HG02623 (cell line): ENCODE results near the gene POLE.

ENCODE experiments used
- ATAC-seq: cut with Tn5 transposase; IDR thresholded peaks from one replicate; pipeline ENCODE4 v1.9.1; 2021; ENCODE audit warnings: moderate library complexity; ENCODE audit not compliant: unreplicated experiment

POLE gene

DNA sequence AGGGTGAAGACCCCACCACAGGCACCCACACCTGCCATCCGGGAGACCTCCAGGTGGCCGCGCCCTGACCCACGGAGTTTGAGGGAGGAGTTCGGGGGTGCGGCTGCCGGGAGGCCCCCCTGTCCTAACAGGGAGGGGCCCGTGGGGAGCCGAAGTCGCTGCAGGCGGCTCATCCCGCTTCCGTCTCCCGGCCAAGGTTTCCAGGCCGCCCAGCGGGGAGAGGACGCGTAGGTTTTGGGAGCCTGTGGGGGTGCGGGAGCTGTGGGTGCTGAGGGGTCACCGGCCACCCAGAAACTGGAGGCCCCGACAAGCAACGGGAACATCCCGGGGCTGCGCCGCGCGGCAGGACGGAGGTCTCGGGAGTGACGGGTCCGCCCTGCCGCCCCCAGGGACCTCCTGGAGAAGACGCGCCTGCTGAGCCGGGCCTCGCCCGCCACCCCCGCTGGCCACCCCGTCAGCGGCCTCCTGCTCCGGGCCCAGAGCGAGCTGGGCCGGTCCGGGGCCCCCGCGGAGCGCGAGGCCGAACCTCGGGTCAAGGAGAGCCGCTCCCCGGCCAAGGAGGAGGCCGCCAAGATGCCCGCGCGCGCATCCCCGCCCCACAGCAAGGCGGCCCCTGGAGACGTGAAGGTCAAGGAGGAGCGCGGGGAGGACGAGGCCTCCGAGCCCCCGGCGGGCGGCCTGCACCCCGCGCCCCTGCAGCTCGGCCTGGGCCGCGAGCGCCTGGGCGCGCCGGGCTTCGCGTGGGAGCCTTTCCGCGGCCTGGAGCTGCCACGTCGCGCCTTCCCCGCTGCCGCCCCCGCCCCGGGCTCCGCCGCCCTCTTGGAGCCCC lies 104.3 kb downstream of the POLE start:
- ATAC-seq = no peak

DNA sequence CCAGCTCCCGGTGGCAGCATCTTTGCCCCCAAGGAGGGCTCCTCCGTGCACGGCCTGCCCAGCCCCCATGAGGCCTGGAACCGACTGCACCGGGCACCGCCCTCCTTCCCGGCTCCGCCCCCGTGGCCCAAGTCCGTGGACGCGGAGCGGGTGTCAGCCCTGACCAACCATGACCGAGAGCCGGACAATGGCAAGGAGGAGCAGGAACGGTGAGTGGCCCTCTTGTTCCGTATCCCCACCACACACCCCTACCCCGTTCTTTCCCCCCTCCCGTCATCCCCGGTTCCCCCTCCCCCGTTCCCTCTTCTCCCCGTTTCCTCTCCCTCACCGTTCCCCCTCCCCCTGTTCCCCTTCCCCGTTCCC lies 105.1 kb downstream of the POLE start:
- ATAC-seq = no peak

DNA sequence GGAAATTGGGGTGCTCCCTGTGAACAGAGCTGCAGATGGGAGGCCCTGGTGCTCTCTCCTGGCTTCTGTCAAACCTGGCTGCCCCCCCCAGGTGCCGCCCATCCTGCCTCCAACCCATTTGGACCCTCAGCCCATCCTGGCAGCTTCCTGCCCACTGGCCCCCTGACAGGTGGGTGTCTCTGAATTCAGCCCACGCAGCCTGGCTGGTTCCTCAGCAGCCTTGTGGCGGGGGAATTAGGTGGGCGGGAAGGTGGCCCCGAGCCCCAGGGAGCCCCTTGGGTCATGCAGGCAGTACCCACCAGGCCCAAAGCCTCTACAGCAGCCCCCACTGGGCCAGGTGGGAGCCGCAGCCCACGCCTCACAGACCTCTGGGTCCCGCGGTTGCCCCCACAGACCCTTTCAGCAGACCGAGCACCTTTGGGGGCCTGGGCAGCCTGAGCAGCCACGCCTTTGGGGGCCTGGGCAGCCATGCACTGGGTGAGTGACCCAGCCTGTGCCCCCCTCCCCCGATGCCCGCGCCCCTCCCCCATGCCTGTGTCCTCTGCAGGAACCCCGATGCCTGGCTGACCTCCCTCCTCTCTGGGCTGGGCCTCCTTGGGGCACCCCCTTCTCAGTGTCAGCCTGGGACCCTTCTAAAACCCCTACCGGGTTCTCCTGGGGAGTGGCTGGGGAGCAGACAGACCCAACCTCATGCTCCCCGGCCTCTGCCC lies 105.6 kb downstream of the POLE start:
- no peak for ATAC-seq

DNA sequence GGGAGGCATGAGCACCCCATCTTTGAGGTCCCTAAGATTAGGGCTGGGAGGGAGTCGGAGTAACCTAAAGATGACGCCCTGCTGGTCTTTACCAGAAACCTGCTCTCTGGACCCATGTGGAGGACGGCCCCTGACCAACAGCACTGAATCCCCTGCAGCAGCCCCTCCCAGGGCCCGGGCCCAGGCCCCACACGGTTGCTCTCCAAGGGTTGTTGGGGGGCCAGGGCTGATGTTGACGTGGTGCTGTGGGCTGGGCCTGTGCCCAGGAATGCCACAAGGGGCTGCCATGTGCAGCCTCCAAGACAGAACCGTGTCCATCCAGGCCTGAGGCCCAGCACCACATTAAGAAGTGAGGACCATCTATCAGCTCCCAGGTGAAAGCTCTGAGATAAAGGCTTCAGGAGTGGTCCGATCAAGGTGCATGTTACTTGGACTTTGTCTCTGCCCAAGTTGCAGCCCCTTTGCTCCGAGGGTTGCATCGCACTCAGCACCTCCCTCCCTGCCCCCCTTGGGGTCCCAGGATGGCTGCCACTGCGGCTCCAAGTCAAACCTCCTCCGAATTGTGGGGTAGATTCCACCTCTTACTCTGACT lies 106.3 kb downstream of the POLE start:
- ATAC-seq = no peak

DNA sequence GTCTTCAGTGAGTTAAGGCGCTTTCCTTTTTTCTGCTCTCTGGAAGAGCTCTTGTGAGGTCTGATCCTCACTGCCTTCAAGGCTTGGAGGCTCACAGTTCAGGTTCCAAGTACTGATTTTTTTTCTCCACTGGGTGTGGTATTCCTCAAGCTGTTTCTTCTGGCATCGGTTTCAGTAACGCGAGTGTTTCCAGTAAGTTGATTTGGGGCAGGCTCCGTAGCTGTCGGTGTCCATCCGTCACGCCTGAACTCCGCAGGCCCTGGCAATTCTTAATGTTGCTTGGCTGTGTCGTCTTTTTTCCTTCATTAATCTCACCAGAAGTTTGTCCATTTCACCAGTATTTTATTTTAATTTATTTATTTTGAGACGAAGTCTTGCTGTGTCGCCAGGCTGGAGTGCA lies 107.4 kb downstream of the POLE start:
- ATAC-seq = no peak

DNA sequence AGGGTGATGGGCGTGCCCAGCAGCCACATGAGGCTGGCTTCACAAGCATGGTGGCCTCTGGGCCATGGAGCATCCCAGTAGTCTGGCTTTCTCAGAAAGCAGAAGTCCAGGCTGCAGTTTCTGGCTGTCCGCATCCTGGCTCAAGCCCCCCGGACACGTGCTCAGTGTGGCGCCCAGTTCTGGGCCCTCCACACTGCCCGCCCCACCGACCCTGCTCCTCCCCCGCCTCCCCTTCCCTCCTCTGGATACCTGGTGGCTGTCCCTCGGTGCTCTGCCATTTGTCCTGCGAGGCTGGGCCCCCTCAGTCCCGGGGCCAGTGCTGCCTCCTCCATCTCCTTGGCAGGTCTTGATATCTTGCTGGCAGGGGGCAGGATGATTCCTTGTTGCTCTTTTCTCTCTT lies 108.3 kb downstream of the POLE start:
- no peak for ATAC-seq

DNA sequence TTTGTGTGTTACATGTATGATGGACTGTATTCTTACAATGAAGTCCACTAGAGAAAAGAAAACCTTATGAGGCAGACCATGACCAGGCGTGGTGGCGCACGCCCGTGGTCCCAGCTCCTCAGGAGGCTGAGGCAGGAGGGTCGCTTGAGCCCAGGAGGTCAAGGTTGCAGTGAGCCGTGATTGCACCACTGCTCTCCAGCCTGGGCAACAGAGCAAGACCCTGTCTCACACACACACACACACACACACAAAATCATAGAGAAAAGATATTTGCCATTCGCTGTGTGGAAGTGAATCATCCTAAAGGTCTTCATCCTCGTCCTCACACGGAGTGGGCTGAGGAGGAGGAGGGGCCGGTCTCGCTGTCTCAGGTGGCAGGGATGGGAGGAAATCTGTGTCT lies 109.0 kb downstream of the POLE start:
- ATAC-seq = no peak

DNA sequence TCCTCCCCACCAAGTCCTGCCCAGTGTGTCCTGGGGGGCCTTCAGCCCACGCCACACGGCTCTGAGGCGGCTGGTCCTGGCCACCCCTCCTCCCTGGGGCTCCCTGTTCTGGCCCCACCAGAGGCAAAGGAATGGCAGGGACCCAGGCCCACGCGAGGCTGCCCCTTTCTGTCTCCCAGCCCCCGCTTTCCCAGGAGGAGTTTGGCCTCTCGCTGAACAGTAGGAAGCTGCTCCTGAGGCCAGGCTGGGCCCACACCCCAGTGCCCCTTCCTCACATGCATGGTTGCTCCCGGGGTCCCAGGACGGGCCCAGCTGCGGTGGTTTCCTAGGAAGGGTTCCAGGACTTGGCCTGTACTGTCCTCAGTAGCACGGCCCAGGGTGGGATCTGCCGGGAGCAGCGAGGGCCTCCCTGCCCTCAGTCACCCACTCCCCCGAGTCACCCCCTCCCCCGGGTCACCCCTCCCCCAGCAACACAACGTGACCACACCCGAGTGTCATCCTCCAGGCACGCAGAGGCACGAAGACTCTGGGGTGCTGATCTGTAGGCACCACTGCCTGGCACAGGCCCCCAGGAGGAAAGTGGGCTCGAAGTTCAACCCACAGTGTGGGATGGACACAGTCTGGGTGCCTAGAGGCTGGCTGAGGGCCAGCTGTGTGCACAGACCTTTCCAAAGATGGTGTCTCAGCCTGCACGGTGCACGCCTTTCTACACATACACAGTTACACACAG lies 109.8 kb downstream of the POLE start:
- ATAC-seq = no peak

DNA sequence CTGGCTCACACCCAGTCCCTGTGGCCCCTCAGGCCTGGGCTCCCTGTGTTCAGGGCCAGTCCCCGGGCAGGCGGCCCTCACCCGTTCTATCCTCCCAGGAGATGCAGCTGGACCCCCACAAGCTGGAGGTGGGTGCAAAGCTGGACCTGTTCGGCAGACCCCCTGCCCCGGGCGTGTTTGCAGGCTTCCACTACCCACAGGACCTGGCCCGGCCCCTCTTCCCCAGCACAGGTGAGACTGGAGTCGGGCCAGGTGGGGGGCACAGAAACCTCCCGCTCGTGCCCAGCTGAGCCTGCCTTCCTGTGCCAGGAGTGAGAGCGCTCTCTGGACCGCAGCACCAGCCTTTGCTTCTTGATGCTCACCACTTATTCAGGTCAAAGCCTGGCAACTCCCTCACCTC lies 110.4 kb downstream of the POLE start:
- no peak for ATAC-seq

DNA sequence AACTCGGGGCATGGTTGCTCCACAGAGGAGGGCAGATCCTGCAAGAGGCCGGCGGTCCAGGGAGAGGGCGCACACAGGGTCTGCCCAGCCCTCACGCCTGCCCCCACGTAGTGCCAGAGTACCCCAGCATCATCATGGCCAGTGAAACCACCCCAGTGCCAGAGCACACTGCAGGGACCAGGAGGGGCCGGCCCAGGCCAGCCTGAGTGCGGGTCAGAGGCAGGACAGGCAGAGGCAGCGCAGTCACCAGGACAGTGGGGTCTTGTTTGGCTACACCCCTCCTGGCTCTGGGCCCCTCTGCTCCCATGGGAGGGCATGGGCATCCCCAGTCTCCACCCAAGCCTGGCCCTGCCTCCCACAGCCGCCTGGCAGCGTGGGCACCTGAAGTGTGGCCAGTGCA lies 111.5 kb downstream of the POLE start:
- no peak for ATAC-seq

DNA sequence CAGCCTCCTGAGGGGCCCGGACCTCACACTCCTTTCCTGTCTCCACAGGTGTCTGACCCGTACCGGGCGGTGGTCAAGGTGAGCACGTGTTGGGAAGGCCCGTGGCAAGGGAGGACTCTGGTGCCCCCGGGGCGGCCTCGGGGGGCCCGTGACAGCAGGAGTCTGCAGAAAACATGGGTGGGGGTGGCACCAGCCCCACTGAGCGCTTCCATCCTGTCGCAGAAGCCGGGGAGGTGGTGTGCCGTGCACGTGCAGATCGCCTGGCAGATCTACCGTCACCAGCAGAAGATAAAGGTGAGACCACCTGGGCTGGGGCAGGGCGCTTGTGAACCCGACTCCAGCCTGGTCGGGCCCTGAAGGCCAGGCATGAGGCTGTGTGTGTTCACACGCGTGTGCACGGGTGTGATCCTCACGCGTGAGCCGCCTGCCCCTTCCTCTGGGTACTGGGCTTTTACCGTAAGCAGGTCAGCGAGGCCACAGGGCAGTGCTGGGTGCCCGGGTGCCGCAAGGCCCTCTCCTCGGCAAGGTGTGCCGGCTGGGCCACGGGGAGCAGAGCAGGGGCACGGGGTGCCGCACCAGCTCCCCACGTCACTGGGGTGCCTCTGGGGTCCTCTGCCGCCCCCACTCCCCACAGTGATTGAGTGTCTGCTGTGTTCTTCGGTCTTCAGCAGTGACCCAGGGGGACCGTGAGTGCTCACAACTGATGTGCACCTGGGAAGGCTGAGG lies 112.7 kb downstream of the POLE start:
- no peak for ATAC-seq
